Erythroblast (primary cell): ENCODE measurements around the gene SKI.
"Not testable (repeated sequence)": the region's sequence is repeated elsewhere in the genome, so short reads cannot be mapped to it uniquely, and the experiment has no call there.

Source experiments
- DNase-seq, 2 experiments: peaks; one replicate each; lab custom pipeline; 2025; lab: John Stamatoyannopoulos, UW
- GATA1 ChIP-seq: IDR thresholded peaks from 2 replicates; pipeline ENCODE4 v1.6.1; 2011; ENCODE audit warnings: low read depth, mild to moderate bottlenecking, control low read depth, low read length, moderate library complexity
- POLR2A ChIP-seq: IDR thresholded peaks from 2 replicates; pipeline ENCODE4 v1.6.1; 2011; ENCODE audit warnings: mild to moderate bottlenecking, low read length

Gene SKI

DNA sequence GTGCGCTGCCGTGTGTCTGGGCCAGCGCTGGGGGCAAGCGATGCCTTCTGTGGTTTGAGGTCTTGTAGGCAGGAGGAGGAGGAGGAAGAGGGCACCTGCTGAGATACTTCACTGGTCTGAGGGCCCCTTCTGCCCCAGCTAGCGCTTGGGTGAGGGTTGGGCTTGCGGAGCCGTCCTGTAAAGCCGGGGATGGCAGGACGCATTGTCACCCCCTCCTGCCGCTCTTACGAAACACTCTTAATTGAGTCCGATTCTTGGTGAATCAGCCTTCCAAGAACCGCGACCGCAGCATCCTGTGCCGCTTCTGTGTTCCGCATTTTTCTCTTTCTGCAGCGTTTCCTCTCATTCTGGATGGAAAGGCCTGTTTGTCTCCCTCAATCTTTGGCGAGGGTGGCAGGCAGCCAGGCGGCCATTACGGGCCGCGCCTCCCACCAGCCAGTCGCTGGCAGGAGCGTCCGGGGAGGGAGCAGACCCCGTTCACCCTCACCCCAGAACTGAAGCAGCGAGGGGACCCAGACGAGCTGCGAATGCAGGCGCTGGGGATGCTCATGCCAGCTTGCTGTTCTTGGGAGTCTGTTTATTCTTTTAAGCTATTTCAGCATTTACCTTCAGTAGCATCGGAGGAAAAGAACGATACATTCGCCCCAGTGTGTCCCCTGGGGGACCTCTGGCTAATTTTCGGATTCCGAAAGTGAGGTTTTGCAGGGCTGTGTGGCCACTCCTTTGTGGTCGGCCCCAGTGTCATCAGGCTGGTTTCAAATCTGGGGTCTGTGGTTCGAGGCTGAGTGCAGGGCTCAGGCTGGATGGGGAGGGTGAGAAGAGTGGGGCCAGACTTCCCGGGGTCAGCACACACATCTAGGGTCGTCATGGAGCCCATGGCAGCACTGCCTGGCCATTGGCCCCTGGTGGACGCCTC, 62.7 kb downstream of the SKI start:
- no peak for TF ChIP-seq POLR2A
- no peak for TF ChIP-seq GATA1
- peak; percentile 40 to 58 for DNase-seq

DNA sequence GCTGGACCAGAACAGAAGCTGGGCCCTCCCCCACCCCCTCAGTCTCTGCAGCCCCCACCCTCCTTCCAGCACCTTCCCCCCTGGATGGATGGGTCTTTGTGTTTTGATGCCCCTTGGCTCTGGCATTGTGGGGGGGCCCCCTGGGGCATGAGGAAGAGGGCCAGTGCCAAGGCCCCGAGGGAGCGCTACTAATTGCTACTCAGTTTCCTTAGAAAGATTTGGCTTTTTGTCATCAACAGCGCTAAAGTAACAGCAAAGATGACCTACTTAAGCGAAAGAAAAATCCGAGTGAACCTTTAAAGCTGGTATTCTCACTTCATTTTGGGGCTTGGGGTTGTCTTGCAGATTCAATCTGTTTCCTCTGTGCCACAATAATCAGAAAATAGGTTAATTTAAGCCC, 63.5 kb downstream of the SKI start:
- no peak for DNase-seq
- TF ChIP-seq GATA1 (no peak), POLR2A (no peak)

DNA sequence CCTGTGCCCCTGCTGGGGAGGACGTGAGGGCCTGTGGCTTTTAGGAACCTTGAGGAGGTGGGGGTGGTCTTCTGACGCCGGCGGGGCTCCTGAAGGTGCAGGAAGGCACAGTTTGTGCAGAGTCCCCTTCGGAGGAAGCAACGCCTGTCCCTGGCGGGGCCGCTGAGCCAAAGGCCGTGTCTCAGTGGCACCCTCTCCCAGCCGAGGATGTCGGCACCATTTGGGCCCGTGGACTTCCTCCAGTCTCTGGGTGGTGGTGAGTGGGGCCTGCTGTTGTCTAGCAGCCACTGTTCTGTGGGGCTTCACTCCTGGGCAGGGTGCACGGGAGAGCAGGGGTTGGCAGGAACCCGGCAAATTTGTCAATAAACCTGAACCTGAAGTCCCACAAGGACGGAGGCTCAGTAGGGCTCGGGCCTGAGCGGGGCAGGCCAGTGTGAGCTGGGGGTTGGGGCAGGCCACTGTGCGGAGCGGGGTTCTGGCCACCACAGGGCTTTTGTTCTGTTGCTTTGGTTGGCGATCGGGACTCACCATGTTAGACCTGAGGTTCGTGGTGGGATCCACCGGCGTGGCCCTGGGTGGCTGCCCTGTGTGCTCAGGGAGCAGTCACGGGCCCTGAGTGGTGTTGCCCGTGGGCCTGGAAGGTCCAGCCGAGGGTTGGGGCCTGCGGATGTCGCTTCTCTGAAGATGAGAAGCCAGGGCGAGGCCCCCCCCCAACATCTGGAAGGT, 64.8 kb downstream of the SKI start:
- no peak for DNase-seq
- TF ChIP-seq POLR2A (no peak), GATA1 (no peak)

DNA sequence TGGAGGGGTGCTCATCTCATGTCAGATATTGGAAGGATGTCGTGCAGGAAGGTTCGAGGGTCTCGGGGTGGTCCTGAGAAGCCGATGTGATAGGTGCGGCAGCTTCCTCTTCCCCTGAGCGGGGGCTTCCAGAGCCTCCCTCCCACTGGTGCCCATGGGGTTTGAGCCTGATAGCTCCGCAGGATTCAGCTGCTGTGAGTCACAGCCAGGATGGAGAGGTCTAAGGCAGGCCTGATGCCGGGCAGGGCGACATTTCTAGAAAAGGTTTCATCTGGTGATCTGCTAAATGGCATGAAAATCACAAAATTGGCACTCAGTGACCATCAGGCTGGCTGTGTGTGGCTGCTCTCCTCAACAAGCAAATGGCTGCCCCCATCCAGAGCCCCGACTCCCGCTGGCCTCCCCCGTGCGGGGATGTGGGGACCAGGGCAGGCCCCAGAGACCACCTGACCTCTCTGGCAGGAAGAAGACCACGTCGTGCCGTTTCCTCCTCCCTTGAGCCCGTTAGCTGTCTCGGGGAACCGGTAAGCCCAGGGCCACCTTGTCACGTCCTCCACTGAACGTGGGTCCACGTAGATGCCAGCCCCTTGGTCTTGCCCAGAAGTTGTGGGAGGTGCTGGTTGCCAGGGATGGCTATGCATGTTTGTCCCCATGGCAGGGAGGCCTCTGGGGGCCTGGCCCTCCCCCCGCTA, 66.1 kb downstream of the SKI start:
- TF ChIP-seq GATA1, result no peak
- TF ChIP-seq POLR2A, result no peak
- no peak for DNase-seq

DNA sequence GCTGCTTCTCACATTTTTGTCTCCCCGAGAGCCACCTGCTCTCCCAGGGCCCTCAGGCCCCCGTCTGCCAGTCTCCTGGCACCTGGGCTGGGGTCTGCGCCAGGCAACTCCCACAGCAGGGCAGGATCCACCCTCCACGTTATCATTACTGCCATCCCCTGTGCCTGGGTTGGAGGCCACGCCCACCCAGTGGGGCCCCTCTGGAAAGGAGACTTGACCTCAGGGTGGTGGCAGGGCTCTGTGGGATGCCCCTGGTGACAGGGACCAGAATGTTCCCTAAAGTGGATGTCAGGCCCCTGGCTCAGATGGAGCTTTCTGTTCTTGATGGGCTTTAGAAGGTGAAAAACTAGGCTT, 66.6 kb downstream of the SKI start:
- peak; percentile 51 to 58 for DNase-seq
- TF ChIP-seq GATA1 (no peak), POLR2A (no peak)

DNA sequence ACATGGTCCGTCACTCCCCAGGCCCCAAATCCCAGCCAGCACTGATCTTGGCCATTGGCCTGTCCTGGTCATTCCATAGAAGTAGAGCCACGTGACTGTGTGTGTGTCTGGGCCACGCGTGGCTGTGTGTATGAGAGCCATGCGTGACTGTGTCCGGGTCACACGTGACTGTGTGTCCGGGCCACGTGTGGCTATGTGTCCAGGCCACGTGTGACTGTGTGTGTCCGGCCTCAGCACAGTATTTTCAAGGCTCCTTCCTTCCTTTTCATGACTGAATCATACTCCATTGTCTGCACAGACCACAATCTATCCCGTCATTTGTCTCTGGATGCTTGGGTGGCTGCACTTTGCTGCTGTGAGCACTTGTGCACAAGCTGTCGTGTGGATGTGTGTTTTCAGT, 67.4 kb downstream of the SKI start:
- TF ChIP-seq GATA1, result no peak
- TF ChIP-seq POLR2A, result no peak
- DNase-seq, result peak in 1 of 2 experiments; percentile 40

DNA sequence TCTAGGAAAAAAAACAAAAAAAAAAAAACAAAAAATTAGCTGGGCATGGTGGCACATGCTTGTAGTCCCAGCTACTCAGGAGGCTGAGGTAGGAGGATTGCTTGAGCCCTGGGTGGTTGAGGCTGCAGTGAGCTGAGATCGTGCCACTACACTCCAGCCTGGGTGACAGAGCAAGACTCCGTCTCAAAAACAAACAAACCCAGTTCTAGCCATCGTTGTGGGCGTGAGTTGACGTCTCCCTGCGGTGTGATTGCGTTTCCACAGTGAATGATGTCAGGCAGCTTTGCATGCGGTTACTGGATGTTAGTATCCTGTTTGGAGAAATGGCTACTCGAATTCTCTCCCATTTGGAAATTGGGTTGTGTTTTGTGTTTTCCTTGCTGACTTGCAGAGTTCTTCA, 68.1 kb downstream of the SKI start:
- not testable (repeated sequence) for DNase-seq

DNA sequence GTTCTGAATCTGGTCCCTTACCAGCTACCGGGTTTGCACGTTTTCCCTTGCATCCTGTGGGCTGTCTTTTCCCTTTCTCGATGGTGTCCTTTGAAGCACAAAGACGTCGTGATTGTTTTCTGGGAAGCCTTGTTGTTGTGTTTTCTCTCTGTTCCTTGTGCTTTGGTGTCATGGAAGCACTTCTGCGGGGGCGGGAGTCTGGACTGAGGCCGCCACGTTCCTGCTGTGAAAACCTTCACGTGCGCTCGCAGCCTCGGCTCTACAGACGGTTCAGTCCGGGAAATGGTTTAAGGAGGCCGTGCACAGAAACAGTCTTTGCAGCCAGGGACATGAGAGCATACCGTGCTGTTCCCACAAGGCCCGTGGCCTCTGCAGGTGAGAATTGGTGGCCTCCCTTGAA, 68.5 kb downstream of the SKI start:
- TF ChIP-seq GATA1 (no peak), POLR2A (no peak)
- no peak for DNase-seq

DNA sequence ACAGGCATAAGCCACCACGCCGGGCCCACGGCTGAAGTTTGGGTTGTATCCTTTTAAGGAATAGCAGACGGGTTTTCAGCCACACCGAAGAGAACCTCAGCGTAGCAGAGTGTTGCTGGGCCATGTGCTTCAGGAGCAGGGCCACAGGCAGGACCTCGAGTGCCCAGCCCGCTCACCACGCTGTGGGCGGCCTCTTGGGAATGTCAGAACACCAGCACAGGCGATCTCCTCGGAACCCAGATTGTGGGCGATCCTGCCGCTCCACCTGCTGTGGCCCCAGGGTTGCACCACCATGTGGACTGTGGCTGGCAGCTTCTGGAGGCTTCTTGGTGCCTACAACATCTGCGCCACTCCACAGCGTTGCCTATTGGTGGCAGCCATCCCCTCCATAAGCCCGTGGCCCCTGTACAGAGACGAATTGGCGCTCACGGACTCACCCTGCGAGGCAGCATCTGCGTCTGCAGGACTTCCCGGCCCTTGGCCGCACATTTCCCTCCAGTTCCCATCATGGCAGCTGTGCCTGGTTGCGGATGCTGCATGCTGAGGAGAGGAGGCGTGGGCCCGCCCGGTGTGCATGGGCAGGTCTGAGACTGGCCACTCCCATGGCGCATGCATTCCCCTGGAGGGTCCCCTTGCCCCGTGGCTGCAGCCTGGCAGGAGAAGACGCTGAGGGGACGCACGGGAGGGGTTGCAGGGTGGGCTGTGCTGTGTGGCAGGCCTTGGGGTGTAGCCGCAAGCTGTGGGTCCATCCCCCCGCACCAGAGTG, 69.3 kb downstream of the SKI start:
- no peak for TF ChIP-seq POLR2A
- TF ChIP-seq GATA1, result no peak
- no peak for DNase-seq

DNA sequence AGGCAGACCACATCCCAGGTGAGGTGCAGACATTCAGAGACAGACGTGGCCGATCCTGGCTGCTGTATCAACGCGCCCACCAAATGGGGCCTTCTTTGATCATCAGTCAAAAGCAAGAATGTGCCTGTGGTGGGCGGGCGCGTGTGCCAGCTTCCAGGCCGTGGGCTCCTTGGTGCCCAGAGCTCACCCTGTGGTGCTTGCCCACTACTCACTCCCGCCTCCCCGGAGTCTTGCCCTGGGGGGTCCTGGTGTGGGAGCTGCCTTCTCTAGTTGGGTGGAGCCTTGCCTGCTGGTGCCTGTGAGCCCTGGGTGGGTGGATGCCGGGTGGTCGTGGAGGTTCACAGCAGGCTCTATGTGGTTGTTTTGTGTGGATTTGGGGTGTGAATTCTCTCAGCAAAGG, 70.6 kb downstream of the SKI start:
- no peak for DNase-seq
- TF ChIP-seq GATA1, result no peak
- no peak for TF ChIP-seq POLR2A

DNA sequence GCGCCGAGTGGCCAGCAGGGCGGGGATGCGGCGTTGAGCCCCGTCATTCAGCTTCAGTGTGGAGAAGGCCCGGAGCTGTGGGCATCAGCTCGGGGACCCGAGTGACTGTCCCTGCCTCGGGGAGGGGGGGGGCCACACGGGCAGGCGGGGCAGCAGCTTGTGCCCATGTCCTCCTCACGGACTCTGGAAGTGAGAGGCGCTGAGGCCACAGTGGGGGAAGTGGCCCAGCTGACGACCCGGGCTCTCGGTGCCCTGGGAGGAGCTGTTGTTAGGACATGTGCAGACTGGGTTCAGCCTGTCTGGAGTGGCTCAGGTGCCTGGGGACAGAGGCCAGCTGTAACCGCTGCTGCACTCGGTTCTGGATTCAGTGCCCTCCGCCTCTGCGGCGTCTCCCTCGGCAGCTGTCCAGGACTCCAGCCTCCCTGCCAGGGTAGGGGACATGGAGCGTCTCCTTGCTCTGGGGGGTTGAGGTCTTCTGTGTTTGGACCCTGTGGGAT, 71.1 kb downstream of the SKI start:
- no peak for TF ChIP-seq GATA1
- no peak for TF ChIP-seq POLR2A
- DNase-seq, result no peak

DNA sequence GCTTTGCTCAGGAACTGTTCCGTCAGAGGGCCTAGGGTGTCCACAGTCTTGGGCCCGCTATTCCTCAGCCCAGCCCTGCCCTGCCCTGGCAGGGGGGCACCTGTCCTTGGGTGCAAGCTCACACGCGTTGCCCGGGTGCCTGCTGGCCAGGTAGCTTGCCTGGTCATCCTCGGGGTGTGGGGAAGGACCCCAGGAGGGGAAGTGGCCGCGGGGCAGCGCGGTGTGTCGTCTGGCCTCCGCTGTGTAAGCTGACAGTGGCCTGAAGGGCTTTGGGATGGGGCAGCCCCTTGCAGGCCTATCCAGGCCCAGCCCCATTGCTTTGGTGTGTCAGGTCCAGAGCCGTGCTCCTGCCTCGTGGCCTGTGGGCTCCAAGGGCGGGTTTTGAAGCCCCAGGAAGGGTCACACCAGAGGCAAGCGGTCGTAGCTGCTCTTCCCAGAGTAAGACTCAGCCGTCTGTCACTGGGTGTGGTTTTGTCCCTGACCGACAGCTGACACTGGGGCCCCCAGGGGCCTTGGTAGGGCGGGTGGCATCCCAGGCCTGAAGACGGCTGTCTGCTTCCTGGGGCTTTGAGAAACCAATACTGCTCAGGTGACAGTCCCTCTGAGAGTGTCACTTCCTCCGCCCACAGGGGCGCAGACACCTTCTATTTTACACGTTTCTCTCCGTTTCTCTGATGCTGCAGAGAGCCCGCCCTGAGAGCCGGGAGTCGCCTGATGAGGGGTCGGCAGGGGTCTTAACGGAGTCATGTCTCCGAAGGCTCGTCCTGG, 72.1 kb downstream of the SKI start:
- TF ChIP-seq POLR2A, result no peak
- no peak for TF ChIP-seq GATA1
- DNase-seq, result peak; percentile 59 to 62

DNA sequence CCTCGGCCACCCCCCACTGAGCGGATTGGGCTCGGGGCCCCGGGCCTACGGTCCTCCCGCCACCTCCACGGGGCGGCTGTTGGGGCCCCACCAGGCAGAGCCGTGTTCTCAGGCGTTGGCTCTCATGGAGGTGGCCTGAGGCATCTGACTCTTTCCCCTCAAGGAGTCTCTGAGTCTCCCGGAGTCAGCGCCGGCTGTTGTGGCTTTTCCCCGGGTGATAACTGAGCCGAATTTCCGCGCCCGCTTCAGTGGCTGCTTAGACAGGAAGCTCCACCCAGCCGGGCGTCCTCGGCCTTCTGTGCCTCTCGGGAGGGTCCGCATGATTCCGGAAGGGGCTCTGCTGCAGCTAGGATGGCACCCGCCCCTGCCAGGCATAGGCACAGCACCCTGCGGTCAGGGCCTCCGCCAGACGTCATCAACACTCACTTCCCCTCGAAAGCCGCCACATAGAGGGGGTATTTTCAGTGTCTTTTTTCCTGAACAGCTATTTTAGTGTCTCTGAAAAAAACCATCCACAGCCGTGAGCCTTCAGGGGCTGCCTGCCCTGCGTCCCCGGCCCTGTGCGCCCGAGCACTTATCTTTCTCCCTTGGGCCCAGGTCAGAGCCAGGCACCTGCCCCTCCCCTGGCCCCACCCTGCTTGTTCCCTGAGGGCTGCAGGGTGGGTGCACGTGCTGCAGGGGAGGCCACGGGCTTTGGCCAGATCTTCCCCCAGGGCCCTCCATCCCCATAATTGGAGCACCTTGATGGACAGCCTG, 72.9 kb downstream of the SKI start:
- peak; percentile 55 to 58 for DNase-seq
- peak; percentile 24 for TF ChIP-seq POLR2A
- no peak for TF ChIP-seq GATA1
